ENCODE measurements around the gene JMJD7. TPM values are rescaled to one million over a fixed set of nuclear protein-coding genes. Genes with fewer than 3 reads are reported as not detected.
A peak's percentile ranks its signal among the peaks of the same experiment; 100 is the strongest.

The JMJD7 gene
- total RNA-seq, 4 donors from 2014 or later, result 1.9 to 10.9 (median 7.6) TPM

- DNase-seq, result no peak
- Histone ChIP-seq H3K4me1 (peaks cover 0 to 9% (median 5%) of the 10 kb centered on the region in 4 donors), H3K4me3 (no peak overlapping the region), H3K9me3 (no peaks in the 10 kb centered on the region), H3K27ac (no peak overlapping the region), H3K36me3 (no peaks in the 10 kb centered on the region), H3K27me3 (no peaks in the 10 kb centered on the region)
- in situ Hi-C loops (cut with MboI; ENCODE audit: low pct_ligation_motif_present in 1 of 4, low pct_unique_long_range_greater_than_20kb in 1 of 4, low sequenced_read_pairs in 3 of 4) (no loop called here), intact Hi-C loops (cut with DNase I; ENCODE audit: low total_unique reads) (no loop called here)
- 91 to 100% methylated on average over 2 to 21 of the region's 23 CpGs for WGBS, 2 donors (ENCODE audit: low coverage in 1 of 2)
- no peak for TF ChIP-seq CTCF (IDR thresholded peaks at IDR 0.05)
- no peak for TF ChIP-seq POLR2AphosphoS5 (IDR thresholded peaks at IDR 0.05)
- TF ChIP-seq POLR2A (IDR thresholded peaks at IDR 0.05), result no peak
- no peak for TF ChIP-seq EP300 (IDR thresholded peaks at IDR 0.05; ENCODE audit: low read depth)
Measured at GRCh38 chr15:41836713-41837454, 9.0 kb downstream of the JMJD7 start.

GRCh38 chr15:41838400-41838897, 10.6 kb downstream of the JMJD7 start, which contains the start of gene PLA2G4B:
PLA2G4B (plus strand) TSS chr15:41838847; CDS start chr15:41838914, 67 bp downstream.
- peaks cover 0 to 9% (median 5%) of the 10 kb centered on the region in 4 donors for H3K4me1 ChIP-seq
- no peak within 1 kb of the TSS for H3K4me3 ChIP-seq
- TF ChIP-seq POLR2A (IDR thresholded peaks at IDR 0.05), result no peak
- TF ChIP-seq EP300 (IDR thresholded peaks at IDR 0.05; ENCODE audit: low read depth), result no peak
- TF ChIP-seq CTCF (IDR thresholded peaks at IDR 0.05), result no peak
- peak in 2 of 3 donors; percentile 19 to 47 for TF ChIP-seq POLR2AphosphoS5 (IDR thresholded peaks at IDR 0.05)
- DNase-seq, result peak; percentile 82
- 10 to 70% methylated on average over 2 to 6 of the region's 6 CpGs for WGBS, 2 donors (ENCODE audit: low coverage in 1 of 2)
- in situ Hi-C loops (cut with MboI; ENCODE audit: low pct_ligation_motif_present in 1 of 4, low pct_unique_long_range_greater_than_20kb in 1 of 4, low sequenced_read_pairs in 3 of 4), result no loop called here
- intact Hi-C loops (cut with DNase I; ENCODE audit: low total_unique reads), result no loop called here
- no peaks in the 10 kb centered on the region for H3K9me3 ChIP-seq
- no peaks in the 10 kb centered on the region for H3K27me3 ChIP-seq
- H3K27ac ChIP-seq, result peak within 1 kb of the TSS; percentile 7 to 36 (median 18)
- H3K36me3 ChIP-seq, result no peaks in the 10 kb centered on the region

GRCh38 chr15:41839781-41840491, 12.0 kb downstream of the JMJD7 start:
- WGBS, 2 donors (ENCODE audit: low coverage in 1 of 2), result 90% methylated on average over 16 of the region's 16 CpGs; no CpG with 5 or more reads in 1 of the 2 donors
- Histone ChIP-seq H3K27ac (no peak overlapping the region), H3K27me3 (no peaks in the 10 kb centered on the region)

GRCh38 chr15:41840673-41841072, 12.8 kb downstream of the JMJD7 start:
- no peak for TF ChIP-seq POLR2A (IDR thresholded peaks at IDR 0.05)
- TF ChIP-seq EP300 (IDR thresholded peaks at IDR 0.05; ENCODE audit: low read depth), result no peak
- no peak for TF ChIP-seq CTCF (IDR thresholded peaks at IDR 0.05)
- TF ChIP-seq POLR2AphosphoS5 (IDR thresholded peaks at IDR 0.05), result no peak
- no peak for DNase-seq
- intact Hi-C loops (cut with DNase I; ENCODE audit: low total_unique reads) (no loop called here), in situ Hi-C loops (cut with MboI; ENCODE audit: low pct_ligation_motif_present in 1 of 4, low pct_unique_long_range_greater_than_20kb in 1 of 4, low sequenced_read_pairs in 3 of 4) (no loop called here)
- Histone ChIP-seq H3K4me1 (peaks cover 0 to 9% (median 5%) of the 10 kb centered on the region in 4 donors), H3K36me3 (peaks cover 0 to 3% (median 0%) of the 10 kb centered on the region in 4 donors), H3K4me3 (no peak overlapping the region), H3K27me3 (no peaks in the 10 kb centered on the region), H3K9me3 (no peaks in the 10 kb centered on the region), H3K27ac (no peak overlapping the region)
- 91% methylated on average over 15 of the region's 15 CpGs; no CpG with 5 or more reads in 1 of the 2 donors for WGBS, 2 donors (ENCODE audit: low coverage in 1 of 2)

More at GRCh38 chr15:41839781-41840491, 12.0 kb downstream of the JMJD7 start:
- no peaks in the 10 kb centered on the region for H3K36me3 ChIP-seq
- no peak for TF ChIP-seq EP300 (IDR thresholded peaks at IDR 0.05; ENCODE audit: low read depth)
- intact Hi-C loops (cut with DNase I; ENCODE audit: low total_unique reads), result no loop called here
- no peak for DNase-seq
- no peak overlapping the region for H3K4me3 ChIP-seq
- in situ Hi-C loops (cut with MboI; ENCODE audit: low pct_ligation_motif_present in 1 of 4, low pct_unique_long_range_greater_than_20kb in 1 of 4, low sequenced_read_pairs in 3 of 4), result no loop called here
- H3K9me3 ChIP-seq, result no peaks in the 10 kb centered on the region
- H3K4me1 ChIP-seq, result peaks cover 0 to 9% (median 5%) of the 10 kb centered on the region in 4 donors

Measured in transverse colon (tissue), 4 donors.